ENCODE data around the gene C1orf198. TPM values are rescaled to one million over a fixed set of nuclear protein-coding genes. Genes with fewer than 3 reads are reported as not detected.

Gene C1orf198
- total RNA-seq, 1 donor from 2014 or later: 22.2 TPM

- Mint-ChIP-seq H3K27me3 (ENCODE audit: unreplicated experiment) (peaks cover 9% of the 10 kb centered on the region), H3K36me3 (ENCODE audit: low read depth, unreplicated experiment) (no peaks in the 10 kb centered on the region), H3K27ac (ENCODE audit: unreplicated experiment) (no peak overlapping the region), H3K9me3 (ENCODE audit: unreplicated experiment) (no peaks in the 10 kb centered on the region), H3K4me3 (ENCODE audit: unreplicated experiment) (peak overlapping the region; percentile 92), H3K4me1 (ENCODE audit: unreplicated experiment) (peaks cover 33% of the 10 kb centered on the region)
- no peak for DNase-seq (ENCODE audit: low spot score)
- no peak for TF ChIP-seq CTCF (IDR thresholded peaks at IDR 0.05; ENCODE audit: unreplicated experiment)
Measured at GRCh38 chr1:230866171-230867070, 1.9 kb downstream of the C1orf198 start.

GRCh38 chr1:230865062-230865817 is 3.1 kb downstream of the C1orf198 start:
- TF ChIP-seq CTCF (IDR thresholded peaks at IDR 0.05; ENCODE audit: unreplicated experiment): no peak
- Mint-ChIP-seq H3K36me3 (ENCODE audit: low read depth, unreplicated experiment) (no peaks in the 10 kb centered on the region), H3K27me3 (ENCODE audit: unreplicated experiment) (peaks cover 9% of the 10 kb centered on the region), H3K4me1 (ENCODE audit: unreplicated experiment) (peaks cover 33% of the 10 kb centered on the region), H3K27ac (ENCODE audit: unreplicated experiment) (no peak overlapping the region), H3K4me3 (ENCODE audit: unreplicated experiment) (no peak overlapping the region), H3K9me3 (ENCODE audit: unreplicated experiment) (no peaks in the 10 kb centered on the region)
- no peak for DNase-seq (ENCODE audit: low spot score)

DNA sequence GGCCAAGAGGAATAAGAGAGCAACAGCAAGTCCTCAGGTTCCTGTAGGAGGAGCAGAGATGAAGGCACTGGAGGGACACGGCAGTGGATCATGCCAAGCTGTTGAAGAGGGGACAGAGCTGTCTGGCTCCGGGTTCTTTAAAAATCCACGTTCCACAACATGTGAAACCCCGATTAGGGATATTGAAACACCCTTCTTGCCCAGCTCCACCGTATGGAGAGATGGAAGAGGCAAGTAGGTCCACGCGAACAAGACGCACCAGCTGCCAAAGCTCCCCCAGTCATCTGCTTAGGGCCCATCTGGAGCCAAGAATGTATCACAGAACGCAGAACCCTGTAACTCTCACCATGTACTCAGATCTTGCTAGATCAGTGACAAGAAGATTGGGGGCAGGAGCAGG is 3.9 kb downstream of the C1orf198 start:
- Mint-ChIP-seq H3K4me1 (ENCODE audit: unreplicated experiment) (peaks cover 33% of the 10 kb centered on the region), H3K9me3 (ENCODE audit: unreplicated experiment) (no peaks in the 10 kb centered on the region), H3K4me3 (ENCODE audit: unreplicated experiment) (no peak overlapping the region), H3K27ac (ENCODE audit: unreplicated experiment) (no peak overlapping the region), H3K36me3 (ENCODE audit: low read depth, unreplicated experiment) (no peaks in the 10 kb centered on the region), H3K27me3 (ENCODE audit: unreplicated experiment) (peaks cover 7% of the 10 kb centered on the region)
- no peak for DNase-seq (ENCODE audit: low spot score)
- TF ChIP-seq CTCF (IDR thresholded peaks at IDR 0.05; ENCODE audit: unreplicated experiment): no peak

GRCh38 chr1:230863449-230863848 is 4.9 kb downstream of the C1orf198 start:
- no peak for DNase-seq (ENCODE audit: low spot score)
- H3K36me3 Mint-ChIP-seq (ENCODE audit: low read depth, unreplicated experiment): no peaks in the 10 kb centered on the region
- no peak overlapping the region for H3K4me3 Mint-ChIP-seq (ENCODE audit: unreplicated experiment)
- no peaks in the 10 kb centered on the region for H3K9me3 Mint-ChIP-seq (ENCODE audit: unreplicated experiment)
- peaks cover 33% of the 10 kb centered on the region for H3K4me1 Mint-ChIP-seq (ENCODE audit: unreplicated experiment)
- H3K27me3 Mint-ChIP-seq (ENCODE audit: unreplicated experiment): peaks cover 5% of the 10 kb centered on the region
- TF ChIP-seq CTCF (IDR thresholded peaks at IDR 0.05; ENCODE audit: unreplicated experiment): no peak
- H3K27ac Mint-ChIP-seq (ENCODE audit: unreplicated experiment): no peak overlapping the region
